IPS-18a (cell line): ENCODE measurements around the gene TACC3.
"Not testable (repeated sequence)": the region's sequence is repeated elsewhere in the genome, so short reads cannot be mapped to it uniquely, and the experiment has no call there.

ENCODE experiments used
- H3K27ac ChIP-seq: one replicate; pipeline ENCODE4 v1.5.1; 2013; ENCODE audit warnings: low read length
- H3K27me3 ChIP-seq: one replicate; pipeline ENCODE4 v1.6.1; 2013; ENCODE audit warnings: mild to moderate bottlenecking, low read length; ENCODE audit not compliant: control insufficient read depth, insufficient read depth
- H3K36me3 ChIP-seq: one replicate; pipeline ENCODE4 v1.6.1; 2013; ENCODE audit warnings: low read depth, low read length; ENCODE audit not compliant: control insufficient read depth
- H3K4me1 ChIP-seq: one replicate; pipeline ENCODE4 v1.6.1; 2013; ENCODE audit warnings: low read depth, low read length; ENCODE audit not compliant: control insufficient read depth
- H3K4me3 ChIP-seq: one replicate; pipeline ENCODE4 v1.5.1; 2013; ENCODE audit warnings: low read length
- H3K9ac ChIP-seq: one replicate; pipeline ENCODE4 v1.6.1; 2013; ENCODE audit warnings: mild to moderate bottlenecking, low read length, moderate library complexity
- H3K9me3 ChIP-seq: one replicate; pipeline ENCODE4 v1.6.1; 2013; ENCODE audit warnings: low read depth, low read length; ENCODE audit not compliant: control insufficient read depth

Gene TACC3

GRCh38 chr4:1684506-1685234 is 36.7 kb upstream of the TACC3 start:
- H3K4me3 ChIP-seq = peak overlapping the region; percentile 9
- H3K4me1 ChIP-seq = peaks cover 7% of the 10 kb centered on the region
- peaks cover 17% of the 10 kb centered on the region for H3K27me3 ChIP-seq
- no peaks in the 10 kb centered on the region for H3K9me3 ChIP-seq
- H3K27ac ChIP-seq = no peak overlapping the region
- no peak overlapping the region for H3K9ac ChIP-seq
- no peaks in the 10 kb centered on the region for H3K36me3 ChIP-seq

- Histone ChIP-seq H3K27ac (no peak overlapping the region), H3K9ac (no peak overlapping the region), H3K9me3 (no peaks in the 10 kb centered on the region), H3K27me3 (peaks cover 17% of the 10 kb centered on the region), H3K4me1 (peaks cover 7% of the 10 kb centered on the region), H3K4me3 (no peak overlapping the region), H3K36me3 (no peaks in the 10 kb centered on the region)
Observed at GRCh38 chr4:1685235-1686150, 35.8 kb upstream of the TACC3 start.

- Histone ChIP-seq H3K9ac (no peak overlapping the region), H3K36me3 (peaks cover 4% of the 10 kb centered on the region), H3K4me1 (peaks cover 7% of the 10 kb centered on the region), H3K4me3 (no peak overlapping the region), H3K27me3 (peaks cover 17% of the 10 kb centered on the region), H3K9me3 (no peaks in the 10 kb centered on the region), H3K27ac (no peak overlapping the region)
Observed at GRCh38 chr4:1686440-1687036, 34.8 kb upstream of the TACC3 start.

GRCh38 chr4:1690698-1691097 is 30.6 kb upstream of the TACC3 start:
- H3K4me3 ChIP-seq = no peak overlapping the region
- H3K27me3 ChIP-seq = no peaks in the 10 kb centered on the region
- no peak overlapping the region for H3K27ac ChIP-seq
- peaks cover 31% of the 10 kb centered on the region for H3K36me3 ChIP-seq
- no peak overlapping the region for H3K9ac ChIP-seq
- no peaks in the 10 kb centered on the region for H3K4me1 ChIP-seq
- no peaks in the 10 kb centered on the region for H3K9me3 ChIP-seq

GRCh38 chr4:1691737-1692373 is 29.5 kb upstream of the TACC3 start:
- Histone ChIP-seq H3K9ac (no peak overlapping the region), H3K9me3 (no peaks in the 10 kb centered on the region), H3K27ac (no peak overlapping the region), H3K4me1 (no peaks in the 10 kb centered on the region), H3K4me3 (no peak overlapping the region), H3K36me3 (peaks cover 35% of the 10 kb centered on the region), H3K27me3 (no peaks in the 10 kb centered on the region)

GRCh38 chr4:1693131-1693896 is 28.0 kb upstream of the TACC3 start:
- Histone ChIP-seq H3K4me1 (no peaks in the 10 kb centered on the region), H3K36me3 (peaks cover 39% of the 10 kb centered on the region), H3K4me3 (no peak overlapping the region), H3K9ac (no peak overlapping the region), H3K9me3 (no peaks in the 10 kb centered on the region), H3K27me3 (no peaks in the 10 kb centered on the region), H3K27ac (no peak overlapping the region)

- Histone ChIP-seq H3K9ac (no peak overlapping the region), H3K27ac (no peak overlapping the region), H3K36me3 (peaks cover 63% of the 10 kb centered on the region), H3K9me3 (no peaks in the 10 kb centered on the region), H3K4me3 (no peak overlapping the region), H3K27me3 (no peaks in the 10 kb centered on the region), H3K4me1 (no peaks in the 10 kb centered on the region)
Observed at GRCh38 chr4:1695913-1696312, 25.4 kb upstream of the TACC3 start.

- not testable (repeated sequence) for H3K4me3 ChIP-seq, H3K27ac ChIP-seq, H3K4me1 ChIP-seq, H3K9me3 ChIP-seq, H3K9ac ChIP-seq, H3K27me3 ChIP-seq
- H3K36me3 ChIP-seq = peaks cover 64% of the 10 kb centered on the region
Observed at GRCh38 chr4:1701671-1702070, 19.6 kb upstream of the TACC3 start.

GRCh38 chr4:1703867-1704266 is 17.5 kb upstream of the TACC3 start:
- H3K4me1 ChIP-seq = no peaks in the 10 kb centered on the region
- no peak overlapping the region for H3K27ac ChIP-seq
- no peaks in the 10 kb centered on the region for H3K27me3 ChIP-seq
- H3K36me3 ChIP-seq = peaks cover 56% of the 10 kb centered on the region
- H3K4me3 ChIP-seq = no peak overlapping the region
- no peaks in the 10 kb centered on the region for H3K9me3 ChIP-seq
- H3K9ac ChIP-seq = no peak overlapping the region

- Histone ChIP-seq H3K9me3 (no peaks in the 10 kb centered on the region), H3K4me1 (no peaks in the 10 kb centered on the region), H3K36me3 (peaks cover 37% of the 10 kb centered on the region), H3K4me3 (no peak overlapping the region), H3K27me3 (no peaks in the 10 kb centered on the region), H3K9ac (no peak overlapping the region), H3K27ac (no peak overlapping the region)
Observed at GRCh38 chr4:1705732-1706131, 15.6 kb upstream of the TACC3 start.

- H3K36me3 ChIP-seq = peaks cover 36% of the 10 kb centered on the region
- H3K4me3 ChIP-seq = no peak overlapping the region
- peaks cover 4% of the 10 kb centered on the region for H3K27me3 ChIP-seq
- no peak overlapping the region for H3K27ac ChIP-seq
- no peaks in the 10 kb centered on the region for H3K9me3 ChIP-seq
- no peak overlapping the region for H3K9ac ChIP-seq
- peaks cover 3% of the 10 kb centered on the region for H3K4me1 ChIP-seq
Observed at GRCh38 chr4:1706358-1706757, 15.0 kb upstream of the TACC3 start.
